ENCODE results near the gene RGL1.

- TF ChIP-seq CTCF (IDR thresholded peaks at IDR 0.05), result no peak
- no peak for TF ChIP-seq POLR2AphosphoS5 (IDR thresholded peaks at IDR 0.05)
- TF ChIP-seq POLR2A (IDR thresholded peaks at IDR 0.05), result no peak
- no peak for TF ChIP-seq EP300 (IDR thresholded peaks at IDR 0.05)
Observed at GRCh38 chr1:183975651-183976050, 170.7 kb downstream of the RGL1 start.

Measured in sigmoid colon (tissue), 4 donors.